ENCODE results near the gene TGM1.

Gene TGM1

GRCh38 chr14:24269910-24270536 is 7.0 kb upstream of the TGM1 start:
- no peak for DNase-seq

- DNase-seq, result no peak
Measured at GRCh38 chr14:24269368-24269767, 6.4 kb upstream of the TGM1 start.

GRCh38 chr14:24268225-24268624 is 5.2 kb upstream of the TGM1 start:
- DNase-seq, result no peak

GRCh38 chr14:24267516-24267915 is 4.5 kb upstream of the TGM1 start:
- no peak for DNase-seq

- no peak for DNase-seq
Measured at GRCh38 chr14:24266344-24267244, 3.6 kb upstream of the TGM1 start.

GRCh38 chr14:24264298-24264697 is 1.3 kb upstream of the TGM1 start:
- DNase-seq, result no peak

- DNase-seq, result no peak
Measured at GRCh38 chr14:24263848-24264247, 871 bp upstream of the TGM1 start.

- no peak for DNase-seq
Measured at GRCh38 chr14:24261969-24262327, 1.0 kb downstream of the TGM1 start.

- no peak for DNase-seq
Measured at GRCh38 chr14:24261256-24261968, 1.6 kb downstream of the TGM1 start.

GRCh38 chr14:24260780-24261157 is 2.2 kb downstream of the TGM1 start:
- no peak for DNase-seq

GRCh38 chr14:24260026-24260779 is 2.8 kb downstream of the TGM1 start:
- no peak for DNase-seq

- DNase-seq, result no peak
Measured at GRCh38 chr14:24259282-24260025, 3.5 kb downstream of the TGM1 start.

GRCh38 chr14:24258548-24259265 is 4.3 kb downstream of the TGM1 start:
- no peak for DNase-seq

GRCh38 chr14:24258119-24258518 is 4.9 kb downstream of the TGM1 start:
- DNase-seq, result no peak

- no peak for DNase-seq
Measured at GRCh38 chr14:24256960-24257359, 6.0 kb downstream of the TGM1 start.

GRCh38 chr14:24255931-24256711 is 6.9 kb downstream of the TGM1 start:
- DNase-seq, result no peak

GRCh38 chr14:24255438-24255837 is 7.5 kb downstream of the TGM1 start:
- no peak for DNase-seq

GRCh38 chr14:24254630-24255392 is 8.2 kb downstream of the TGM1 start:
- DNase-seq, result no peak

GRCh38 chr14:24253936-24254335 is 9.0 kb downstream of the TGM1 start:
- no peak for DNase-seq
